COR-L47 (cell line): ENCODE data around the gene IRF5.

Source experiments
- DNase-seq: peaks from one replicate; lab custom pipeline; 2025; lab: John Stamatoyannopoulos, UW

IRF5 gene

DNA sequence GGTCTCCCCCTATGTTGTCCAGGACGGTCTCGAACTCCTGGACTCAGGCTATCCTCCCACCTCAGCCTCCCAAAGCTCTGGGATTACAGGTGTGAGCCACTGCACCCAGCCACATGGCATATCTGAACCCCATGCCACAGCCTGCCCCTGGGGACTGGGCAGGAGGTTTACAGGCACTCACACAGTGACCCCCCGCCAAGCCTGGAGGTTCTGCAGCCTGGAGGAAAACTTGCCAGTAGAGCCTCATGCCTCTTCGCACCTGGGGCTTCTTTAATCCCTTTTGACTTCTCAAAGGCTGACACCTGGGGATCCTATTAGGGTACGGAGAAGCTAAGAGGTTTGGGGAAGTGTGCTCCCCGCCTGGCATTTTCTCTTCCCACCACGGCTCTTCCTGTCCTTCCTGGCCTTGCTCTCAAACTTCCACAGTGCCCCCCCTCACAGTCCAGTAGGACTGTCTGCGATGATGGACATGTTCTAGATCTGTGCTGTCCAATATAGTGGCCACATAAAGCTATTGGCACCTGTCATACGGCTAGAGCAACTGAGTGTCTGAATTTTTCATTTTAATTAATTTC lies 15.8 kb upstream of the IRF5 start:
- no peak for DNase-seq

DNA sequence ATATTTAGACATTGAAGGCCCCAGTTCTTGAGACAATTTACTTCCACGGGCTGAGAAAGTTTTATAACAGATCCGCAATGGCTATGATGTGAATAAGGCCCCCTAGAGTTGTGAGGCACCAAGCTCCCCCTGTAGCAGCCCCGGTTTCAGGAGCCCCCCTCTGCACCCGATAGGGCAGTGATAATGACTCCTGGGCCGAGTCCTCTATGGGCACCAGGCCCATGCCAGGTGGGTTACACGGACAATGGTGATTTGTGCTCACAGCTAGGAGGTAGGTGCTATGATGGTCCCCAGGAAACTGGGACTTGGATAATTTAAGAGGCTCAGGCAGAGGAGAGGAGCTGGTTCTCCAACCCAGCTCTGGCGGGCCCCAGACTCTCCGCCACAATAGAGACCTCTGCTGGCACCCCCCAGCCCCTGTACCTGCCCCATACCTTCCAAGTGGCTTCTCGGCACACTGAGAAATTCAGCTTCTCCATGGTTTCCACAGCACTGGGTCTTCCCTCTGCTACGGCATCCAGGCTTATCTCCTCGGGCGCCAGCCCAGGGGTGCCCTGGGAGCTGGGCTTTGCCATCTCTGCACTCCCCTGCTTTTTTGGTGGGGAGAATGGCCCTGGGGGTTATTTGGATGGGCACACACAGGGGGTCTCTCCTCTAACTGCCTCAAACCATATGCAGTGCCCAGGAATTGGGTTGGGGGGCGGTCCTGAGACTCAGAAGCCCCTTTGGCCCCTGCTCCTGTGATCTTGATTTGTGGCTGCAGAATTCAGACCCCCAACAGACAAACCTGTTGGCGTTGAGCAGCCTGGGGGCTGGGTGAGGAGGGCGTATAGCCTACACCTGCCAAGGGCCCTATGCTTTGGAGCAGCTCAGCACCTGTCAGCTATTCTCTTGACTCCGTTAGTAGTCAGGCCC lies 15.0 kb upstream of the IRF5 start:
- DNase-seq, result no peak

- DNase-seq, result no peak
Measured at GRCh38 chr7:128923411-128923800, 14.3 kb upstream of the IRF5 start.

DNA sequence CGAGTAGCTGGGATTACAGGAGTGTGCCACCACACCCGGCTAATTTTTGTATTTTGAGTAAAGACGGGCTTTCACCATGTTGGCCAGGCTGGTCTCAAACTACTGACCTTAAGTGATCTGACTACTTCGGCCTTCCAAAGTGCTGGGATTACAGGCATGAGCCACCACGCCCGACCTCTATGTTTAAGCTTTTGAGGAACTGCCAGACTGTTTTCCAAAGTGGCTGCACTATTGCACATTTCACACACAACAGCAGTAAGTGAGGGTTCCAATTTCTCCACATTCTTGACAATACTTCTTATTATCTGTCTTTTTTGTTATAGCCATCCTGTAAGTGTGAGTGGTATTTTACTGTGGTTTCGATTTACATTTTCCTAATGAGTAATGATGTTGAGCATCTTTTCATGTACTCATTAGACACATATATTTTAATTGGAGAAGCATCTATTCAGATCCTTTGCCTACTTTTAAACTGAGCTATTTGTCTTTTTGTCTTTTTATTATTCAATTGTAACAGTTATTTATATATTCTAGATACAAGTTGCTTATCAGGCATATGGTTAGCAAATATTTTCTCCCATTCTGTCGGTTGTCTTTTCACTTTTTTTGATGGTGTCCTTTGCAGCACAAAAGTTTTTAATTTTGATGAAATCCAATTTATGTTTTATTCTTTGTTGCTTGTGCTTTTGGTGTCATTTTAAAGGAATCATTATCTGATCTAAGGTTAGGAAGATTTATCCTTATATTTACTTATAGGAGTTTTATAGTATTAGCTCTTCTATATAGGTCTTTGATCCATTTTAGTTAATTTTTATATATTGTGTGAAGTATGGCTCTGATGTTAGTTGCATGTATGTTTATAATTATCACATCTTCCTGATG lies 12.8 kb upstream of the IRF5 start:
- no peak for DNase-seq

GRCh38 chr7:128928159-128928813 lies 9.4 kb upstream of the IRF5 start:
- DNase-seq, result no peak

GRCh38 chr7:128928882-128929788 lies 8.6 kb upstream of the IRF5 start:
- no peak for DNase-seq

- no peak for DNase-seq
Measured at GRCh38 chr7:128931190-128931798, 6.4 kb upstream of the IRF5 start.

DNA sequence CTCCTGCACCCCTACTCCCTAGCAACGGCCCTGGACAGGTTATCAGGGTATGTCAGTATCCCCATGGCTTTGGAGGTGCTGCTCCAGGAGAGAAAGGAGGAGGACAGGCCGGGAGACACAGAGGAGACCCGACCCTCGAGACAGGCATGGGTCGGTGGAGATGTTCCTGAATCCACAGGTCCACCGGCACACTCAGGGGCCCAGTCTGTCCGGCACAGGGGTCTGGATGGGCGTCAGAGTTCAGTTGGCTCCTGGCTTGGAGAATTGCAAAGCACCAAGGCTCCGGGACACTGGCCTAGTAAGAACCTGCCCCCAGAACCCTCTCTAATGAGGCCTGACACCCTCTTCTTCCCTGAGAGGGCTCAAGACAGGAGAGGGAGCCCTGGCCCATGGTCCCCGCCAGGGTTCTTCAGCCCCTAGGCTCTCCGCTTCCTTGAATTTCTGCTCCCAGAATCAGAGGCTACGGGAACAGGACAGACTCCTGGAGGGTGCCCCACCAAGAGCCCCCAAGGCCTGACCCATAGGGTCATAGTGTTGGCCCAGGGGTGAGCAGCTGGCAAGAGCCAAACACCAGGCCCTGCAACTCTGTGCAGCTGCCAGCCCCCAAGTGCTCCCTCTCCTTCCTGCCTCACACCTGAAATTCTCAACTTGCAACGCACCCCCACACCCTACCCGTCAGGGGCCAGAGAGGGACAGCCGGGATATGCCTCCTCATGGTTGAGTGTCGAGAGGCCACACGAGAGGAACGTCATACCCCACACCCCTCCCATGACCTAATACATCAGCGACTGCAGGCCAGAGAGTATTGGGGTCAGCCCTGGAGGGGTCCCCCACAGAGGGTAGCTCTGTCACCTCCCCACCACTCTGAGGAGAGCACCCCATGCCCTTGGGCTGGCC lies 5.5 kb upstream of the IRF5 start:
- no peak for DNase-seq

DNA sequence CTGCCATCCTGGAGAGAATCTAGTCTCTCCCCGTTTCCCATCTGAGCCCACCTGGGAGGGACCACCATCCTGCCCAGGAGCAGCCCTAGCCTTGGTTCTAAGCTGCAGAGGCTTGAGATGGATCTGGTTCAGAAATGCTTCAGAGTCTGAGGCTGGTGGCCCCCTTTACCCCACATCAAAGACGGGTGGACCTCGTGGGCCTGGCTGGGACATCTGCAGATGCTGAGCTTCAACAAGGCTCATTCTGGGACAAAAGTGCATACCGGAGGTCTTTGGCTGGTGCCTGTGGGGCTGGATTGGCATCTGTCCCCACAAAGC lies 4.9 kb upstream of the IRF5 start:
- no peak for DNase-seq

DNA sequence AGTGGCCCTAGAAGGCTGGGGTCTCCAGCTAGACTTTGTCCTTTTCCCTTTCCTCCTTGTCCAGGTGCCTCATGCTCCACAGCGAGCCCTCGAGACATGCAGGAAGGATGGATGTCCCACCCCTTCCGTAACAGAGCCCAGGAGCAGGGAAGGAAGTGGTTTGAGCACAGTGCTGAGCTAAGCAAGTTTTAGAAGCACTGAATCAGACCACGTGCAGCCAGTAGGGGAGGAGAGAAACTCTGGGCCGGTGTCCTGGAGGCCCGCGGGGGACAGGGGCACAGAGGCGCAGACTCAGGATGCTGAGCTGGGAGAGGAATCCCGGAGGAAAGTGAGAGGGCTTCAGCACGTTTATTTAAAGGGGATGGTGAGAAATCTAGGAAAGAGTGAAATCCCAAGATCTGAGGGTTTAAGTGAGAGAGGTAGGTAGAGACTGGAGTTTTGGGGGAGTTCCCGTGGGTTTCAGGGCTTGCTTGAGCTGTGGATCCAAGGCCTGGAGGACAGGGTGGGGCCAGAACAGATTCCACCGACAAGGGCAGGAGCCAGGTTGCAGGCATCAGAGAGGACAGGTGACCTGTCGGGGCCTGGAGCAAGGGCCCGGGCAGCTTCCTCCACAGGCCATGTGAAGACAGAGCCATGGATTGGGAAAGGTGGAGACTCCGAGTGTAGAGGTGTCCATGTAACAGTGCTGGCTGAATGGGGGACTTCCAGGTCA lies 4.4 kb upstream of the IRF5 start:
- DNase-seq, result no peak

GRCh38 chr7:128934361-128935341 lies 3.1 kb upstream of the IRF5 start:
- DNase-seq, result no peak

DNA sequence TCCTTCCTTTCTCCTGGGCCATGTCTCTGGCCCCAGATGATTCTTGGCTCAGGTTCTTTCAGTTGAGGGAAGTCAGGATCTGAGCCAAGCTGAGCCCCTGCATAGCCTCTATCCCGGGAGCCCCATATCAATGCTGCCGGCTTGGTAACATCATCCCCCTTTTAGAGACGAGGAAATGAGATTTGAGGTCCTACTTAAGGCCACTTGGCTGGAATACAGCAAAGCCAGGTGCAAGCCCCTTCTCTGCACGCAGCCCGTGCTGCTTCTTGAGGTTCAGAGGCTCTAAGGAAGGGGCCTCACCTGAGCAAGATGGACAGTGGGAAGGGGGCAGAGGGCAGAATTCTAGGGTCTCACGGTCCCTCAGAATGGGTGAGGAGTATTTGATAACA lies 2.4 kb upstream of the IRF5 start:
- no peak for DNase-seq

GRCh38 chr7:128936798-128937197 lies 929 bp upstream of the IRF5 start:
- DNase-seq, result no peak

GRCh38 chr7:128937271-128937646 lies 468 bp upstream of the IRF5 start:
- DNase-seq, result no peak

DNA sequence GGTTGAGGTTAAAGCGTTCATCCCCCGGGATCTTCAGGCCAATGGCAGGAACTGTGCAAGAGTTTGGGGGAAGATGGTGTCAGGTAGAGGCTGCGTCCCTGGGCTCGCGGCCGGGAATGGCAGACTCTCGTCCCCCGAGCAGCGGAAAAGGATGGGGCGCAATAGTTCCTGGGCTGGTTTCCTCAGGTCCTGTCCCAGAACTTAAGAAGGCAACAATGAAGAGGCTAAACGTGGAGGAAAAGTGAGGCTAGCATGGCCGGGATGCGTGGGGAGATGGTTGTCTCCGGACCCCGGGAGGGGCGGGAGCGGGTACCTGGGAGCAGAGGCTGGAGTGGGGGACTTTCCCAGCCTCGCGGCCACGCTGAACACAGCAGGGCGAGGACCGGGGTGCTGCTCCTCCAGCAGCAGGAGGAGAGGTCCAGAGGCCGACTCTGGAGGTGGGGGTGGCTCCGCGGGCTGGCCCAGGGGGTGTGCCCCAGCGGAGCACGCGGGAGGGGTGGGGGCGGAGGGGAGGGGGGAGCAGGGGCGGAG lies 882 bp downstream of the IRF5 start:
- DNase-seq, result no peak

DNA sequence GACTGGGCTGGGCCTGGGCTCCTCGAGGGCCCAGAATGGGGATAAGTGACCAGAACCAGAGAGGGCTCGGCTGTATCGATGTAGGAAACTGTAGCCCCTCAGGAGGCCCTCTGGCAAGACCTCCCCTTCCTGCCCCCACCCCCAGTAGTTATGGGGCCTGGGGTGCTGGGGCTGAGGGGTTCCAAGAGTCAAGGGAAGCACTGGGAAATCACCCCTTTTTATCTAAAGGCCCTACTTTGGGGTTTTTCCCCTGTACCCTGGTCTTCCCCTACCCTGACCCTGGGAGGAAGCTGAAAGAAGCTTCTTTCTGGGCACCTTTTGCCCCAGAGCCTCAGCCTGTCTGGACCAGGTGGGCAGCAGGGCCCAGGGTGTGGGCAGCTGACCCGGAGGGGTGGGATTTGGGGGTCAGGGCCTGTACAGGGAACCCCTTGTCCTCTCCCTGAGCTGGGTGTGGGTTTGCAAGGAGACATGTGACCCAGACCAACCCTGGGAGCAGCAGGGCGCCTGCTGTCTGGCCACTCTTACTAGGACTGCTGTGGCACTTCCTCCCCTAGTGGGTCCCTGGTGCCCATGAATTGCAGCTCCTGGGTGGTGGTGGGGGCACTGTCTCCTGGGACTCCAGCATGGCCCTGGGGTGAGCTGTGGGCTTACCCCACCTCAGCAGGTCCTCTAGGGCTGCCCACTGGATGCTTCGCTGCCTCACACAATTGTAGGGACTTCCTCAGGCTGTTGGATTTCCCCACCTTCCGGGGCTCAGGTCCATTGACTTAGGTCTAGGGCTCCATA lies 1.5 kb downstream of the IRF5 start:
- no peak for DNase-seq

DNA sequence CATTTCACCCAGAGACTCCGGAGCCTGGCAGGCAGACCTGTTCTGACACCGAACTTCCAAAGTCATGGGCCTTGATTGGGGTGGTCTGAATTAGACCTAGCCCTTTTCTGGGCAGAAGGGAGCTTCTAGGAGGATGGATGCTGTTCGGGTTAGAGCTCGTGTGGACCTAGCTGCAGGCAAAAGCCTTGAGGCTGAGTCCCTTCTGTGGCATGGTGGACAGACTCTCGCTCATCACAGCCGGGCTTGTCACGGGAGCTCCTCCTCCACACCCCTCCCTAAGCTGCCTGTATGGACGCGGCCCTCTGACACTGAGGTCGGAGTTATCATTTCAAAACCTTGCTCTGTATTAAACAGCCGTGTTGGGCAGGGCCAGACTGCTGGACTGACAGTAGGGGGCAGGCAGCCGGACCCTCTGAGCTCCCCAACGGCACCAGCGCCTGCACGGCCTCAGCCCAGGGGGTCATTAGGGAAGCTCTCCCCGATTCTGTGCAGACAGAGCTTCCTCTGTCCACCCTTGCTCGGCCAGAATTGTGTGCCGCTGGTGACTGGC lies 2.2 kb downstream of the IRF5 start:
- DNase-seq, result no peak
